ENCODE results near the gene KRT85. TPM values are rescaled to one million over a fixed set of nuclear protein-coding genes. Genes with fewer than 3 reads are reported as not detected.

KRT85 gene
- polyA plus RNA-seq, 1 donor (not counting 4 experiments of a cell fraction or from before 2014, with no cell fraction given) = not detected

GRCh38 chr12:52359621-52360061 lies 7.6 kb downstream of the KRT85 start:
- Histone ChIP-seq H3K4me1 (ENCODE audit: control insufficient read depth, extremely low read depth, insufficient read depth, low read length) (no peaks in the 10 kb centered on the region), H3K36me3 (ENCODE audit: control insufficient read depth in 2 of 2, extremely low read depth in 1 of 2, insufficient read depth in 2 of 2, low read length in 2 of 2) (no peaks in the 10 kb centered on the region), H3K27me3 (ENCODE audit: control insufficient read depth, extremely low read depth, insufficient read depth, low read length) (peaks cover 8% of the 10 kb centered on the region), H3K9me1 (ENCODE audit: control insufficient read depth, extremely low read depth, insufficient read depth, low read length) (no peaks in the 10 kb centered on the region), H3K9ac (ENCODE audit: control insufficient read depth, extremely low read depth, insufficient read depth, low read length) (no peak overlapping the region), H3K4me2 (ENCODE audit: control insufficient read depth, extremely low read depth, insufficient read depth, low read depth, low read length) (no peak overlapping the region), H2AFZ (ENCODE audit: control insufficient read depth, low read length) (no peak overlapping the region), H3K4me3 (ENCODE audit: control insufficient read depth in 2 of 3, extremely low read depth in 1 of 3, insufficient read depth in 2 of 3, low read depth in 1 of 3, low read length in 3 of 3) (no peak overlapping the region), H3K9me3 (ENCODE audit: control insufficient read depth, low read depth, low read length) (no peaks in the 10 kb centered on the region), H3K27ac (ENCODE audit: control insufficient read depth, insufficient read depth, low read length) (no peak overlapping the region), H3K79me2 (ENCODE audit: control insufficient read depth, insufficient read depth, low read length) (no peaks in the 10 kb centered on the region), H4K20me1 (ENCODE audit: control insufficient read depth, extremely low read depth, insufficient read depth, low read length) (no peaks in the 10 kb centered on the region)
- no peak for DNase-seq (ENCODE audit: low read depth, low spot score)
- dilution Hi-C loops (cut with MboI; ENCODE audit: extremely low pct_ligation_motif_present, low sequenced_read_pairs) = no loop called here
- TF ChIP-seq EZH2 (IDR thresholded peaks at IDR 0.05; ENCODE audit: low read length) = no peak
- TF ChIP-seq, protein P1, sequence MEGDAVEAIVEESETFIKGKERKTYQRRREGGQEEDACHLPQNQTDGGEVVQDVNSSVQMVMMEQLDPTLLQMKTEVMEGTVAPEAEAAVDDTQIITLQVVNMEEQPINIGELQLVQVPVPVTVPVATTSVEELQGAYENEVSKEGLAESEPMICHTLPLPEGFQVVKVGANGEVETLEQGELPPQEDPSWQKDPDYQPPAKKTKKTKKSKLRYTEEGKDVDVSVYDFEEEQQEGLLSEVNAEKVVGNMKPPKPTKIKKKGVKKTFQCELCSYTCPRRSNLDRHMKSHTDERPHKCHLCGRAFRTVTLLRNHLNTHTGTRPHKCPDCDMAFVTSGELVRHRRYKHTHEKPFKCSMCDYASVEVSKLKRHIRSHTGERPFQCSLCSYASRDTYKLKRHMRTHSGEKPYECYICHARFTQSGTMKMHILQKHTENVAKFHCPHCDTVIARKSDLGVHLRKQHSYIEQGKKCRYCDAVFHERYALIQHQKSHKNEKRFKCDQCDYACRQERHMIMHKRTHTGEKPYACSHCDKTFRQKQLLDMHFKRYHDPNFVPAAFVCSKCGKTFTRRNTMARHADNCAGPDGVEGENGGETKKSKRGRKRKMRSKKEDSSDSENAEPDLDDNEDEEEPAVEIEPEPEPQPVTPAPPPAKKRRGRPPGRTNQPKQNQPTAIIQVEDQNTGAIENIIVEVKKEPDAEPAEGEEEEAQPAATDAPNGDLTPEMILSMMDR (optimal IDR thresholded peaks at IDR 0.05 in 1 of 3, IDR thresholded peaks at IDR 0.05 in 1 of 3, conservative IDR thresholded peaks at IDR 0.05 in 1 of 3; ENCODE audit: extremely low read depth in 1 of 3, insufficient read depth in 2 of 3, low read length in 3 of 3) = no peak
- FAIRE-seq = no peak

DNA sequence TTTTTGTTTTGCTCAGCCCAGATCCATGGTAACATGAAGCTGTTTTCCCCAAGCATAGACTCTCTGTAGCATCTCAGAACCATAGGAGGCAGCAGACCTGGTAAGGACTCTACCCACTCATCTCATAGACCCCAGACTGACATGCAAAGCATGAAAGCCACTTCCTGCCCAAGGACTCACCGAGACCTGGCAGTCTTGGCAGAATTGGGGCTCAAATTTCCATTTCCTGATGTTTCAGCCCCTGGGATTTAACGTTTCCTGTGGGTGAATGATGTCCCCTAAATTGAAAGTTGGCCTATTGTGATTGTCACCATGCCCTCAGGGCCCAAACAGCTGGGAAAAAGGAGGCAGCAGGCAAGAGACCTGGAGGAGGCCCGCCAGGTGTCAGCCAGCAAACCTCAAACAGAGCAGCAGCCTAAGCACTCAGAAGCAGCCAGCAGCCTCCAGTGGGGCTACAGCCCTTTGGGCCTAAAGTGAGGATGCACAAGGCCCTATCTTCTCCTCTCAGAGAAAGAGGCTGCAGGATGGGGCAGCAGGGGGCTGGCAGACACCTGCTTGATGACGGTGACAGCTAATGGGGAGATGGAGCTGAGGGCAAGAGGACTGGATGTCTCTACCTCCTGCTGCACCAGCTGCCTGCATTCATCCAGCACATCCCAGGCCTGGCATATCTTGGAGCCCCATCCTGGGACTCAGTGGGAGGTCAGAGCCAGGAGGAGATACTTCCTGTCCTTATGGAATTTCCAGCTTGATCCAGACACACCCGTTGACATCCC lies 8.5 kb downstream of the KRT85 start:
- peaks cover 7% of the 10 kb centered on the region for H3K27me3 ChIP-seq (ENCODE audit: control insufficient read depth, extremely low read depth, insufficient read depth, low read length)
- no peaks in the 10 kb centered on the region for H3K4me1 ChIP-seq (ENCODE audit: control insufficient read depth, extremely low read depth, insufficient read depth, low read length)
- no peak overlapping the region for H3K27ac ChIP-seq (ENCODE audit: control insufficient read depth, insufficient read depth, low read length)
- H2AFZ ChIP-seq (ENCODE audit: control insufficient read depth, low read length) = no peak overlapping the region
- H3K9me3 ChIP-seq (ENCODE audit: control insufficient read depth, low read depth, low read length) = no peaks in the 10 kb centered on the region
- FAIRE-seq (no peak), DNase-seq (ENCODE audit: low read depth, low spot score) (no peak)
- H3K79me2 ChIP-seq (ENCODE audit: control insufficient read depth, insufficient read depth, low read length) = no peaks in the 10 kb centered on the region
- H3K9me1 ChIP-seq (ENCODE audit: control insufficient read depth, extremely low read depth, insufficient read depth, low read length) = no peaks in the 10 kb centered on the region
- H4K20me1 ChIP-seq (ENCODE audit: control insufficient read depth, extremely low read depth, insufficient read depth, low read length) = no peaks in the 10 kb centered on the region
- no peak overlapping the region for H3K9ac ChIP-seq (ENCODE audit: control insufficient read depth, extremely low read depth, insufficient read depth, low read length)
- H3K4me3 ChIP-seq (ENCODE audit: control insufficient read depth in 2 of 3, extremely low read depth in 1 of 3, insufficient read depth in 2 of 3, low read depth in 1 of 3, low read length in 3 of 3) = no peak overlapping the region
- H3K4me2 ChIP-seq (ENCODE audit: control insufficient read depth, extremely low read depth, insufficient read depth, low read depth, low read length) = no peak overlapping the region
- TF ChIP-seq, protein P1 (optimal IDR thresholded peaks at IDR 0.05 in 1 of 3, IDR thresholded peaks at IDR 0.05 in 1 of 3, conservative IDR thresholded peaks at IDR 0.05 in 1 of 3; ENCODE audit: extremely low read depth in 1 of 3, insufficient read depth in 2 of 3, low read length in 3 of 3) = no peak
- TF ChIP-seq EZH2 (IDR thresholded peaks at IDR 0.05; ENCODE audit: low read length) = no peak
- dilution Hi-C loops (cut with MboI; ENCODE audit: extremely low pct_ligation_motif_present, low sequenced_read_pairs) = no loop called here
- H3K36me3 ChIP-seq (ENCODE audit: control insufficient read depth in 2 of 2, extremely low read depth in 1 of 2, insufficient read depth in 2 of 2, low read length in 2 of 2) = no peaks in the 10 kb centered on the region

Data from keratinocyte (primary cell).